Endodermal cell (in vitro differentiated cells): ENCODE results near the gene TMEM213. TPM values are rescaled to one million over a fixed set of nuclear protein-coding genes. Genes with fewer than 3 reads are reported as not detected.

Experiments
- DNase-seq: peaks from one replicate; pipeline ENCODE4 v3.0.0-alpha.2; 2017
- H3K27ac ChIP-seq: 2 replicates; pipeline ENCODE4 v1.5.1; 2013; ENCODE audit warnings: mild to moderate bottlenecking, low read depth, low read length, moderate library complexity
- H3K27me3 ChIP-seq: 2 replicates; pipeline ENCODE4 v1.6.1; 2013; ENCODE audit warnings: mild to moderate bottlenecking, low read length, moderate library complexity; ENCODE audit not compliant: insufficient read depth, control insufficient read depth, poor library complexity, severe bottlenecking
- H3K36me3 ChIP-seq: 2 replicates; pipeline ENCODE4 v1.7.0; 2013; ENCODE audit warnings: mild to moderate bottlenecking, low read length, moderate library complexity; ENCODE audit not compliant: control insufficient read depth, insufficient read depth
- H3K4me1 ChIP-seq: one replicate; pipeline ENCODE4 v1.7.0; 2013; ENCODE audit warnings: low read length; ENCODE audit not compliant: control insufficient read depth, insufficient read depth
- H3K4me3 ChIP-seq: 2 replicates; pipeline ENCODE4 v1.5.1; 2013; ENCODE audit warnings: mild to moderate bottlenecking, low read length, moderate library complexity
- H3K9ac ChIP-seq: 2 replicates; pipeline ENCODE4 v1.6.1; 2013; ENCODE audit warnings: mild to moderate bottlenecking, low read length, moderate library complexity; ENCODE audit not compliant: poor library complexity, severe bottlenecking; ENCODE audit errors: extremely low read depth
- H3K9me3 ChIP-seq: 2 replicates; pipeline ENCODE4 v1.6.1; 2013; ENCODE audit warnings: mild to moderate bottlenecking, low read length, moderate library complexity; ENCODE audit not compliant: control insufficient read depth
- H3K27ac Mint-ChIP-seq: 2 replicates; pipeline ENCODE4 v1.8.0; 2020; ENCODE audit warnings: mixed read lengths
- H3K27me3 Mint-ChIP-seq: 2 replicates; pipeline ENCODE4 v1.8.0; 2021; ENCODE audit warnings: mild to moderate bottlenecking, mixed read lengths; ENCODE audit not compliant: insufficient read depth
- H3K36me3 Mint-ChIP-seq: 2 replicates; pipeline ENCODE4 v1.8.0; 2020; ENCODE audit warnings: low read depth, mixed read lengths
- H3K4me1 Mint-ChIP-seq: 2 replicates; pipeline ENCODE4 v1.8.0; 2020; ENCODE audit warnings: mixed read lengths
- H3K4me3 Mint-ChIP-seq: 2 replicates; pipeline ENCODE4 v1.8.0; 2020; ENCODE audit warnings: mild to moderate bottlenecking, moderate library complexity, mixed read lengths
- H3K9me3 Mint-ChIP-seq: 2 replicates; pipeline ENCODE4 v1.8.0; 2020; ENCODE audit warnings: mild to moderate bottlenecking, mixed read lengths
- WGBS, 2 experiments: methylation state at CpG; one replicate each; pipeline versions ENCODE4 v1.1.5 to v1.1.7; 2013; ENCODE audit warnings: missing lambda C conversion rate in 2 of 2, mixed read lengths in 1 of 2; ENCODE audit not compliant: insufficient coverage in 1 of 2, insufficient read length in 1 of 2; 5-methylcytosine and 5-hydroxymethylcytosine counted together
- total RNA-seq, 2 donors: library from RNA; stranded (reverse); fragmentation: NEBNext Ultra II Directional in 1 of 2; extraction: Animal tissue kit (Norgen Biotek cat#: 25700) in 1 of 2; gene quantifications; 2 replicates in 1 of 2; 3 replicates in 1 of 2; pipeline ENCODE4 v1.2.1, GENCODE V29; 2021
- TF ChIP-seq, protein P1 (sequence below): fragments of 200-600 bp; sonication (generic); conservative IDR thresholded peaks from 2 replicates; pipeline ENCODE4 v1.5.0; 2021; ENCODE audit warnings: antibody characterized with exemption, mild to moderate bottlenecking

TMEM213 gene
- total RNA-seq, 2 donors from 2014 or later = not detected

DNA sequence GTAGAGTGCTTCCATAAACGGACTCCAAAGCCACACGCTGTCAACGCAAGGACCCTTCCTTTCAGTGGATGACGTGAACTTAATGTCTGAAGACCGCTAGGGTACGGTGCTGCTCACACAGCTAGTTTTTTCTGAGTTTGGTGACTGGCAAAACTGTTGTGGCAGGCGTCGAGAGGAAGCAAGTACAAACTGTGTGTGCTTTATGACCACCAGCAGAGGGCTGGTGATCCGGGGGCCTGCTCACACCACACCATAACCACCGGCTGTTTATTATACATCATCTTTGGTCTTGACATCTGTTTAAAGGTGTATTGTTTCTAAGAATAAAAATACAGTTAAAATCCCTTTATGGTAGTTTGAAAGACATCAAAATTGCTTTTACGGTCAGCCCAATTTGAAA lies 37.3 kb downstream of the TMEM213 start:
- no peak overlapping the region for H3K4me3 Mint-ChIP-seq
- TF ChIP-seq, protein P1, sequence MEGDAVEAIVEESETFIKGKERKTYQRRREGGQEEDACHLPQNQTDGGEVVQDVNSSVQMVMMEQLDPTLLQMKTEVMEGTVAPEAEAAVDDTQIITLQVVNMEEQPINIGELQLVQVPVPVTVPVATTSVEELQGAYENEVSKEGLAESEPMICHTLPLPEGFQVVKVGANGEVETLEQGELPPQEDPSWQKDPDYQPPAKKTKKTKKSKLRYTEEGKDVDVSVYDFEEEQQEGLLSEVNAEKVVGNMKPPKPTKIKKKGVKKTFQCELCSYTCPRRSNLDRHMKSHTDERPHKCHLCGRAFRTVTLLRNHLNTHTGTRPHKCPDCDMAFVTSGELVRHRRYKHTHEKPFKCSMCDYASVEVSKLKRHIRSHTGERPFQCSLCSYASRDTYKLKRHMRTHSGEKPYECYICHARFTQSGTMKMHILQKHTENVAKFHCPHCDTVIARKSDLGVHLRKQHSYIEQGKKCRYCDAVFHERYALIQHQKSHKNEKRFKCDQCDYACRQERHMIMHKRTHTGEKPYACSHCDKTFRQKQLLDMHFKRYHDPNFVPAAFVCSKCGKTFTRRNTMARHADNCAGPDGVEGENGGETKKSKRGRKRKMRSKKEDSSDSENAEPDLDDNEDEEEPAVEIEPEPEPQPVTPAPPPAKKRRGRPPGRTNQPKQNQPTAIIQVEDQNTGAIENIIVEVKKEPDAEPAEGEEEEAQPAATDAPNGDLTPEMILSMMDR = peak; percentile 58
- 88 to 94% methylated on average over 9 to 11 of the region's 11 CpGs for WGBS, 2 experiments
- Histone ChIP-seq H3K27me3 (no peaks in the 10 kb centered on the region), H3K9me3 (no peaks in the 10 kb centered on the region), H3K27ac (no peak overlapping the region), H3K4me3 (no peak overlapping the region), H3K4me1 (no peaks in the 10 kb centered on the region), H3K9ac (no peak overlapping the region), H3K36me3 (peaks cover 36% of the 10 kb centered on the region)
- no peak overlapping the region for H3K27ac Mint-ChIP-seq
- H3K36me3 Mint-ChIP-seq = peaks cover 32% of the 10 kb centered on the region
- no peaks in the 10 kb centered on the region for H3K9me3 Mint-ChIP-seq
- H3K4me1 Mint-ChIP-seq = peaks cover 2% of the 10 kb centered on the region
- no peak for DNase-seq
- H3K27me3 Mint-ChIP-seq = peaks cover 12% of the 10 kb centered on the region

DNA sequence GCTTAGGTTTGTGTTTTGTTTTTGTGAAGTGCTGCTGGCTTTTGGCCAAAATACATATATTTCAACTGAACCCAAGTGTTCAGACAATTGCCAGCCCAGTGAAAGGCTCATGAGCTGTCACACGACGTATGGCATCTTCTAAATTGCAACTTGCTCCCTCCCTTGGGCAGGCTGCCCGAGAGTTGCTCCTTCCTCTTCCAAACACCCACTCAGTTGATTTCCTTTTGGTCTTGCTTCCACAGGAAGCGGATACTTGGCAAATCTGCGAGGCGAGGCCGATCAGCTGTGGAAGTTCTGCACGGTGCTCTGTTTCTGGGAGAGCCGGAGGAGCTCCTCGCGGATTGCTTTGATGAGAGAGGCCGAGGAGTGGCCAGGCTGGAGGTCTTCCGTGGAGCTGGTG lies 39.8 kb downstream of the TMEM213 start:
- peaks cover 36% of the 10 kb centered on the region for H3K36me3 ChIP-seq
- no peak overlapping the region for H3K4me3 ChIP-seq
- H3K27me3 Mint-ChIP-seq = peaks cover 2% of the 10 kb centered on the region
- peaks cover 50% of the 10 kb centered on the region for H3K36me3 Mint-ChIP-seq
- no peak overlapping the region for H3K27ac ChIP-seq
- no peaks in the 10 kb centered on the region for H3K27me3 ChIP-seq
- DNase-seq = no peak
- no peak overlapping the region for H3K27ac Mint-ChIP-seq
- H3K9ac ChIP-seq = no peak overlapping the region
- H3K9me3 ChIP-seq = no peaks in the 10 kb centered on the region
- WGBS, 2 experiments = 93 to 100% methylated on average over 2 to 13 of the region's 13 CpGs
- H3K4me3 Mint-ChIP-seq = no peak overlapping the region
- no peaks in the 10 kb centered on the region for H3K4me1 ChIP-seq
- no peaks in the 10 kb centered on the region for H3K9me3 Mint-ChIP-seq
- no peaks in the 10 kb centered on the region for H3K4me1 Mint-ChIP-seq
- TF ChIP-seq, protein P1 = no peak

DNA sequence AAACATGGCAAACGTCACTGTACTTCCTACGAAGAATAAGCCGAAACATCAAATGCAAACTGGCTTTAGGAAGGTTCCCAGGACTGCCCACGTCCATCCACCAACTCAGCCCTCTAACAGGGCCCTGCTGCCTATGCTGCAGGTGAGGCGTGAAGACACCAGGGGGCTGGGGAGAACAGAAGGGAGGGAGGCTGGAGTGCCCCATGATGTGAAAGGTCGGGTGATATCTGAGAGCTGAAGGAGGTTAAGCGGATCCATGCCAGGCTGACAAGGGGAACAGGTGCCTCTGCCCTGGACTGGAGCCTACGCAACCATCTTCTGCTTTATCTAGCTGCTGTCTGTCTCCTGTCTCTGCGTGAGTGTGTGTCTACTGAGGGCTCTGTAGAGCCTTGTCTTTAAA lies 40.4 kb downstream of the TMEM213 start:
- no peaks in the 10 kb centered on the region for H3K27me3 ChIP-seq
- Mint-ChIP-seq H3K27me3 (peaks cover 2% of the 10 kb centered on the region), H3K4me3 (no peak overlapping the region), H3K27ac (peak overlapping the region; percentile 32), H3K36me3 (peaks cover 54% of the 10 kb centered on the region), H3K4me1 (no peaks in the 10 kb centered on the region), H3K9me3 (no peaks in the 10 kb centered on the region)
- H3K4me3 ChIP-seq = no peak overlapping the region
- no peak overlapping the region for H3K9ac ChIP-seq
- 92 to 96% methylated on average over 8 to 9 of the region's 9 CpGs for WGBS, 2 experiments
- peak; percentile 60 for DNase-seq
- TF ChIP-seq, protein P1 = peak; percentile 50
- H3K9me3 ChIP-seq = no peaks in the 10 kb centered on the region
- no peak overlapping the region for H3K27ac ChIP-seq
- no peaks in the 10 kb centered on the region for H3K4me1 ChIP-seq
- H3K36me3 ChIP-seq = peaks cover 36% of the 10 kb centered on the region
